Osteoblast (primary cell): Measurements from ENCODE around the gene COL27A1. TPM values are rescaled to one million over a fixed set of nuclear protein-coding genes. Genes with fewer than 3 reads are reported as not detected.

Experiments
- DNase-seq: peaks from one replicate; pipeline ENCODE4 v3.0.0; 2011; ENCODE audit warnings: low spot score, mixed read lengths; ENCODE audit not compliant: insufficient read length; ENCODE audit errors: missing footprints
- H2AFZ ChIP-seq: 2 replicates; pipeline ENCODE4 v1.6.0; 2011; ENCODE audit warnings: mild to moderate bottlenecking, low read length
- H3K27ac ChIP-seq: 2 replicates; pipeline ENCODE4 v1.5.1; 2011; ENCODE audit warnings: mild to moderate bottlenecking, low read depth, low read length, moderate library complexity
- H3K27me3 ChIP-seq: 2 replicates; pipeline ENCODE4 v1.6.0; 2012; ENCODE audit warnings: mild to moderate bottlenecking, control low read depth, inconsistent platforms, low read length, moderate library complexity; ENCODE audit not compliant: insufficient read depth
- H3K36me3 ChIP-seq: 2 replicates; pipeline ENCODE4 v1.5.1; 2011; ENCODE audit warnings: mild to moderate bottlenecking, low read length, control low read depth, moderate library complexity; ENCODE audit not compliant: insufficient read depth
- H3K4me1 ChIP-seq: 2 replicates; pipeline ENCODE4 v1.5.1; 2011; ENCODE audit warnings: mild to moderate bottlenecking, low read length, control low read depth, moderate library complexity; ENCODE audit not compliant: insufficient read depth
- H3K4me2 ChIP-seq: 2 replicates; pipeline ENCODE4 v1.6.0; 2011; ENCODE audit warnings: mild to moderate bottlenecking, low read length; ENCODE audit not compliant: insufficient read depth
- H3K4me3 ChIP-seq: fragments of 200-600 bp; sonication (generic); 3 replicates; pipeline ENCODE4 v1.5.1; 2012; ENCODE audit warnings: mild to moderate bottlenecking, low read length, inconsistent platforms; ENCODE audit not compliant: insufficient read depth
- H3K79me2 ChIP-seq: 2 replicates; pipeline ENCODE4 v1.6.0; 2012; ENCODE audit warnings: mild to moderate bottlenecking, low read length, control low read depth, inconsistent platforms; ENCODE audit not compliant: insufficient read depth
- H3K9me3 ChIP-seq: 2 replicates; pipeline ENCODE4 v1.5.1; 2011; ENCODE audit warnings: low read depth, low read length, control low read depth
- H4K20me1 ChIP-seq: 2 replicates; pipeline ENCODE4 v1.6.0; 2012; ENCODE audit warnings: mild to moderate bottlenecking, low read length, control low read depth; ENCODE audit not compliant: insufficient read depth
- CTCF ChIP-seq: IDR thresholded peaks from 2 replicates; pipeline ENCODE4 v1.5.1; 2011; ENCODE audit warnings: mild to moderate bottlenecking, low read depth, low read length, moderate library complexity; ENCODE audit errors: extremely low read depth
- total RNA-seq: library from RNA; depleted of rRNA; stranded (reverse); fragments of >200 nt; gene quantifications from 2 replicates; pipeline ENCODE4 v1.2.3, GENCODE V29; 2012

COL27A1 gene
- total RNA-seq, 1 donor = 10.1 TPM

GRCh38 chr9:114176624-114177291 lies 21.4 kb downstream of the COL27A1 start:
- Histone ChIP-seq H3K27ac (no peak overlapping the region), H3K4me1 (peaks cover 28% of the 10 kb centered on the region), H3K36me3 (peaks cover 3% of the 10 kb centered on the region), H4K20me1 (peaks cover 15% of the 10 kb centered on the region), H2AFZ (no peak overlapping the region), H3K4me3 (no peak overlapping the region), H3K9me3 (no peaks in the 10 kb centered on the region), H3K79me2 (no peaks in the 10 kb centered on the region), H3K27me3 (no peaks in the 10 kb centered on the region), H3K4me2 (no peak overlapping the region)
- DNase-seq = no peak
- no peak for TF ChIP-seq CTCF

GRCh38 chr9:114177423-114178064 lies 22.2 kb downstream of the COL27A1 start:
- peaks cover 28% of the 10 kb centered on the region for H3K4me1 ChIP-seq
- H3K27me3 ChIP-seq = no peaks in the 10 kb centered on the region
- no peak overlapping the region for H3K4me3 ChIP-seq
- H3K9me3 ChIP-seq = no peaks in the 10 kb centered on the region
- no peak overlapping the region for H2AFZ ChIP-seq
- no peaks in the 10 kb centered on the region for H3K36me3 ChIP-seq
- DNase-seq = peak; percentile 93
- no peak for TF ChIP-seq CTCF
- H4K20me1 ChIP-seq = peaks cover 15% of the 10 kb centered on the region
- no peak overlapping the region for H3K27ac ChIP-seq
- no peaks in the 10 kb centered on the region for H3K79me2 ChIP-seq
- peak overlapping the region; percentile 51 for H3K4me2 ChIP-seq

- H3K36me3 ChIP-seq = no peaks in the 10 kb centered on the region
- no peak for TF ChIP-seq CTCF
- no peaks in the 10 kb centered on the region for H3K9me3 ChIP-seq
- H4K20me1 ChIP-seq = peaks cover 15% of the 10 kb centered on the region
- H2AFZ ChIP-seq = no peak overlapping the region
- DNase-seq = no peak
- no peaks in the 10 kb centered on the region for H3K27me3 ChIP-seq
- H3K4me1 ChIP-seq = peaks cover 24% of the 10 kb centered on the region
- no peak overlapping the region for H3K4me3 ChIP-seq
- H3K27ac ChIP-seq = no peak overlapping the region
- H3K79me2 ChIP-seq = no peaks in the 10 kb centered on the region
- peak overlapping the region; percentile 51 for H3K4me2 ChIP-seq
Measured at GRCh38 chr9:114178076-114178475, 22.7 kb downstream of the COL27A1 start.

- H3K4me1 ChIP-seq = peaks cover 24% of the 10 kb centered on the region
- H4K20me1 ChIP-seq = peaks cover 18% of the 10 kb centered on the region
- no peaks in the 10 kb centered on the region for H3K79me2 ChIP-seq
- H3K4me2 ChIP-seq = no peak overlapping the region
- H2AFZ ChIP-seq = no peak overlapping the region
- no peaks in the 10 kb centered on the region for H3K36me3 ChIP-seq
- H3K9me3 ChIP-seq = no peaks in the 10 kb centered on the region
- H3K27ac ChIP-seq = no peak overlapping the region
- DNase-seq = no peak
- no peak for TF ChIP-seq CTCF
- no peak overlapping the region for H3K4me3 ChIP-seq
- no peaks in the 10 kb centered on the region for H3K27me3 ChIP-seq
Measured at GRCh38 chr9:114178756-114179450, 23.6 kb downstream of the COL27A1 start.
